Measurements from ENCODE around the gene SEMA6C.

The SEMA6C gene

GRCh38 chr1:151135433-151136385 lies 10.7 kb downstream of the SEMA6C start:
- peak; percentile 9 for TF ChIP-seq CTCF (IDR thresholded peaks at IDR 0.05; ENCODE audit: low read depth, low read length, missing control alignments)
- no peak overlapping the region for H3K4me3 ChIP-seq (replicated peaks; ENCODE audit: low read depth, low read length)
- no peak for DNase-seq (ENCODE audit: extremely low read depth, low read depth)

GRCh38 chr1:151134991-151135390 lies 11.4 kb downstream of the SEMA6C start:
- no peak for TF ChIP-seq CTCF (IDR thresholded peaks at IDR 0.05; ENCODE audit: low read depth, low read length, missing control alignments)
- no peak for DNase-seq (ENCODE audit: extremely low read depth, low read depth)
- H3K4me3 ChIP-seq (replicated peaks; ENCODE audit: low read depth, low read length) = no peak overlapping the region

GRCh38 chr1:151134396-151134795 lies 12.0 kb downstream of the SEMA6C start:
- DNase-seq (ENCODE audit: extremely low read depth, low read depth) = no peak
- H3K4me3 ChIP-seq (replicated peaks; ENCODE audit: low read depth, low read length) = no peak overlapping the region
- TF ChIP-seq CTCF (IDR thresholded peaks at IDR 0.05; ENCODE audit: low read depth, low read length, missing control alignments) = no peak

- no peak for DNase-seq (ENCODE audit: extremely low read depth, low read depth)
- no peak for TF ChIP-seq CTCF (IDR thresholded peaks at IDR 0.05; ENCODE audit: low read depth, low read length, missing control alignments)
- no peak overlapping the region for H3K4me3 ChIP-seq (replicated peaks; ENCODE audit: low read depth, low read length)
These were observed 13.2 kb downstream of the SEMA6C start for GRCh38 chr1:151133018-151133806.

- H3K4me3 ChIP-seq (replicated peaks; ENCODE audit: low read depth, low read length) = no peak overlapping the region
- DNase-seq (ENCODE audit: extremely low read depth, low read depth) = no peak
- TF ChIP-seq CTCF (IDR thresholded peaks at IDR 0.05; ENCODE audit: low read depth, low read length, missing control alignments) = no peak
These were observed 14.0 kb downstream of the SEMA6C start for GRCh38 chr1:151132335-151133017.

GRCh38 chr1:151131701-151132334 lies 14.6 kb downstream of the SEMA6C start:
- DNase-seq (ENCODE audit: extremely low read depth, low read depth) = no peak
- TF ChIP-seq CTCF (IDR thresholded peaks at IDR 0.05; ENCODE audit: low read depth, low read length, missing control alignments) = no peak
- peak overlapping the region; percentile 21; the same call in 1 of the 2 replicates for H3K4me3 ChIP-seq (replicated peaks; ENCODE audit: low read depth, low read length)
